ENCODE measurements around the gene PALM2AKAP2.

PALM2AKAP2 gene

GRCh38 chr9:109779711-109780452 is at the start of gene PALM2AKAP2:
TSS of gene PALM2AKAP2 (plus strand) at chr9:109780198. CDS start at chr9:109780489, 291 bp downstream.
- Mint-ChIP-seq H3K27me3 (peaks cover 30% of the 10 kb centered on the region), H3K9me3 (peaks cover 0 to 7% of the 10 kb centered on the region in 2 donors), H3K4me3 (no peak within 1 kb of the TSS), H3K27ac (no peak within 1 kb of the TSS), H3K4me1 (no peaks in the 10 kb centered on the region)
- DNase-seq (no peak), ATAC-seq (no peak)

GRCh38 chr9:109730228-109730627 is 49.8 kb upstream of the PALM2AKAP2 start:
- Mint-ChIP-seq H3K27me3 (no peaks in the 10 kb centered on the region), H3K4me3 (no peak overlapping the region), H3K9me3 (peaks cover 0 to 18% of the 10 kb centered on the region in 2 donors), H3K27ac (no peak overlapping the region), H3K4me1 (no peaks in the 10 kb centered on the region)
- ATAC-seq = no peak
- no peak for DNase-seq

GRCh38 chr9:109733690-109734089 is 46.3 kb upstream of the PALM2AKAP2 start:
- H3K4me3 Mint-ChIP-seq = no peak overlapping the region
- peaks cover 4 to 9% of the 10 kb centered on the region in 2 donors for H3K9me3 Mint-ChIP-seq
- H3K27ac Mint-ChIP-seq = no peak overlapping the region
- no peaks in the 10 kb centered on the region for H3K4me1 Mint-ChIP-seq
- ATAC-seq (peak; percentile 66), DNase-seq (no peak)
- peaks cover 9% of the 10 kb centered on the region for H3K27me3 Mint-ChIP-seq

- DNase-seq (no peak), ATAC-seq (no peak)
- peaks cover 10% of the 10 kb centered on the region for H3K27me3 Mint-ChIP-seq
- no peak overlapping the region for H3K27ac Mint-ChIP-seq
- H3K9me3 Mint-ChIP-seq = peaks cover 4 to 9% of the 10 kb centered on the region in 2 donors
- no peak overlapping the region for H3K4me3 Mint-ChIP-seq
- H3K4me1 Mint-ChIP-seq = no peaks in the 10 kb centered on the region
These were observed 45.2 kb upstream of the PALM2AKAP2 start for GRCh38 chr9:109734814-109735213.

- Mint-ChIP-seq H3K27me3 (peaks cover 18% of the 10 kb centered on the region), H3K4me3 (no peak overlapping the region), H3K27ac (no peak overlapping the region), H3K9me3 (peaks cover 9% of the 10 kb centered on the region in 2 donors), H3K4me1 (no peaks in the 10 kb centered on the region)
- ATAC-seq (no peak), DNase-seq (no peak)
These were observed 44.2 kb upstream of the PALM2AKAP2 start for GRCh38 chr9:109735801-109736200.

- peaks cover 8 to 9% of the 10 kb centered on the region in 2 donors for H3K9me3 Mint-ChIP-seq
- peaks cover 18% of the 10 kb centered on the region for H3K27me3 Mint-ChIP-seq
- H3K4me3 Mint-ChIP-seq = no peak overlapping the region
- ATAC-seq (no peak), DNase-seq (no peak)
- H3K4me1 Mint-ChIP-seq = no peaks in the 10 kb centered on the region
- H3K27ac Mint-ChIP-seq = no peak overlapping the region
These were observed 42.7 kb upstream of the PALM2AKAP2 start for GRCh38 chr9:109737295-109737694.

GRCh38 chr9:109739760-109740159 is 40.2 kb upstream of the PALM2AKAP2 start:
- Mint-ChIP-seq H3K9me3 (peaks cover 0 to 9% of the 10 kb centered on the region in 2 donors), H3K27ac (no peak overlapping the region), H3K27me3 (peaks cover 18% of the 10 kb centered on the region), H3K4me1 (no peaks in the 10 kb centered on the region), H3K4me3 (no peak overlapping the region)
- no peak for DNase-seq
- no peak for ATAC-seq

- DNase-seq (no peak), ATAC-seq (no peak)
- Mint-ChIP-seq H3K4me1 (no peaks in the 10 kb centered on the region), H3K9me3 (peaks cover 0 to 5% of the 10 kb centered on the region in 2 donors), H3K27ac (no peak overlapping the region), H3K4me3 (no peak overlapping the region), H3K27me3 (peaks cover 26% of the 10 kb centered on the region)
These were observed 37.1 kb upstream of the PALM2AKAP2 start for GRCh38 chr9:109742776-109743348.

- H3K9me3 Mint-ChIP-seq = peaks cover 0 to 5% of the 10 kb centered on the region in 2 donors
- H3K27ac Mint-ChIP-seq = no peak overlapping the region
These were observed 36.3 kb upstream of the PALM2AKAP2 start for GRCh38 chr9:109743696-109744095.

GRCh38 chr9:109745335-109746283 is 34.4 kb upstream of the PALM2AKAP2 start:
- ATAC-seq = no peak
- Mint-ChIP-seq H3K9me3 (no peaks in the 10 kb centered on the region), H3K27me3 (peaks cover 17% of the 10 kb centered on the region), H3K27ac (no peak overlapping the region), H3K4me1 (no peaks in the 10 kb centered on the region), H3K4me3 (no peak overlapping the region)
- no peak for DNase-seq

More at GRCh38 chr9:109743696-109744095, 36.3 kb upstream of the PALM2AKAP2 start:
- DNase-seq = no peak
- H3K27me3 Mint-ChIP-seq = peaks cover 26% of the 10 kb centered on the region
- no peak for ATAC-seq
- H3K4me3 Mint-ChIP-seq = no peak overlapping the region
- H3K4me1 Mint-ChIP-seq = no peaks in the 10 kb centered on the region

GRCh38 chr9:109751253-109751652 is 28.7 kb upstream of the PALM2AKAP2 start:
- no peaks in the 10 kb centered on the region for H3K4me1 Mint-ChIP-seq
- no peak overlapping the region for H3K4me3 Mint-ChIP-seq
- no peak for ATAC-seq
- no peak for DNase-seq
- H3K9me3 Mint-ChIP-seq = peaks cover 0 to 6% of the 10 kb centered on the region in 2 donors
- H3K27me3 Mint-ChIP-seq = peaks cover 16% of the 10 kb centered on the region
- no peak overlapping the region for H3K27ac Mint-ChIP-seq

GRCh38 chr9:109753308-109753707 is 26.7 kb upstream of the PALM2AKAP2 start:
- Mint-ChIP-seq H3K4me1 (no peaks in the 10 kb centered on the region), H3K27me3 (peaks cover 9% of the 10 kb centered on the region), H3K9me3 (peaks cover 0 to 6% of the 10 kb centered on the region in 2 donors), H3K27ac (no peak overlapping the region), H3K4me3 (no peak overlapping the region)
- DNase-seq = no peak
- ATAC-seq = no peak

- H3K4me1 Mint-ChIP-seq = no peaks in the 10 kb centered on the region
- no peak overlapping the region for H3K4me3 Mint-ChIP-seq
- peaks cover 9% of the 10 kb centered on the region for H3K27me3 Mint-ChIP-seq
- peaks cover 0 to 6% of the 10 kb centered on the region in 2 donors for H3K9me3 Mint-ChIP-seq
- no peak overlapping the region for H3K27ac Mint-ChIP-seq
- no peak for ATAC-seq
- no peak for DNase-seq
These were observed 25.0 kb upstream of the PALM2AKAP2 start for GRCh38 chr9:109755040-109755439.

GRCh38 chr9:109759589-109759988 is 20.4 kb upstream of the PALM2AKAP2 start:
- ATAC-seq (no peak), DNase-seq (no peak)
- Mint-ChIP-seq H3K4me3 (no peak overlapping the region), H3K4me1 (no peaks in the 10 kb centered on the region), H3K27me3 (no peaks in the 10 kb centered on the region), H3K9me3 (peaks cover 0 to 6% of the 10 kb centered on the region in 2 donors), H3K27ac (no peak overlapping the region)

- no peak overlapping the region for H3K4me3 Mint-ChIP-seq
- H3K27me3 Mint-ChIP-seq = peaks cover 14% of the 10 kb centered on the region
- no peaks in the 10 kb centered on the region for H3K4me1 Mint-ChIP-seq
- ATAC-seq = no peak
- DNase-seq = no peak
- H3K27ac Mint-ChIP-seq = no peak overlapping the region
- peaks cover 0 to 7% of the 10 kb centered on the region in 2 donors for H3K9me3 Mint-ChIP-seq
These were observed 14.7 kb upstream of the PALM2AKAP2 start for GRCh38 chr9:109765278-109765677.
